HG02623 (cell line): ENCODE measurements around the gene TOLLIP.

Experiments used
- ATAC-seq: cut with Tn5 transposase; IDR thresholded peaks from one replicate; pipeline ENCODE4 v1.9.1; 2021; ENCODE audit warnings: moderate library complexity; ENCODE audit not compliant: unreplicated experiment

The TOLLIP gene

DNA sequence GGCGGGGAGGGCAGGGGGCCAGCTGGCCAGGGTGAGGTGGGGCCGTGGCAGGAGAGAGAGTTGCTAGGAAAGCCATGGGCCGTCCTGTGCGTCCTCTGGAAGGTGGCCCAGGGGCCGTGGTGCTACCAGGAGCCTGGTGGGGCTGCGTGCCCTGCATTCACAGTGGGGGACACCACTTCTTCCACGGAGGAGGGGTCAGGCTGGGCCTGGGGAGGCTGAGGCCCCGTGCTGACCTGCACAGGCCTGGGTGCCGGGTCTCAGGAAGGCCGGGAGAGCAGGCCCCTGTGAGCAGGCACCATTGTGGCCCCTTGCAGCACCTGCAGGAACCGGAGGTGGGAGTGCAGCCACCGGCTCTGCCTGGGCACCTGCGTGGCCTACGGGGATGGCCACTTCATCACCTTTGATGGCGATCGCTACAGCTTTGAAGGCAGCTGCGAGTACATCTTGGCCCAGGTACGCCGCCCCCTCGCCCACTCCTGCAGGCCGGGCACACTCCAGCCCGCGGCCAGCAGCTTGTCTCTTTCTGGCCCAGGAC lies 74.6 kb downstream of the TOLLIP start:
- no peak for ATAC-seq

DNA sequence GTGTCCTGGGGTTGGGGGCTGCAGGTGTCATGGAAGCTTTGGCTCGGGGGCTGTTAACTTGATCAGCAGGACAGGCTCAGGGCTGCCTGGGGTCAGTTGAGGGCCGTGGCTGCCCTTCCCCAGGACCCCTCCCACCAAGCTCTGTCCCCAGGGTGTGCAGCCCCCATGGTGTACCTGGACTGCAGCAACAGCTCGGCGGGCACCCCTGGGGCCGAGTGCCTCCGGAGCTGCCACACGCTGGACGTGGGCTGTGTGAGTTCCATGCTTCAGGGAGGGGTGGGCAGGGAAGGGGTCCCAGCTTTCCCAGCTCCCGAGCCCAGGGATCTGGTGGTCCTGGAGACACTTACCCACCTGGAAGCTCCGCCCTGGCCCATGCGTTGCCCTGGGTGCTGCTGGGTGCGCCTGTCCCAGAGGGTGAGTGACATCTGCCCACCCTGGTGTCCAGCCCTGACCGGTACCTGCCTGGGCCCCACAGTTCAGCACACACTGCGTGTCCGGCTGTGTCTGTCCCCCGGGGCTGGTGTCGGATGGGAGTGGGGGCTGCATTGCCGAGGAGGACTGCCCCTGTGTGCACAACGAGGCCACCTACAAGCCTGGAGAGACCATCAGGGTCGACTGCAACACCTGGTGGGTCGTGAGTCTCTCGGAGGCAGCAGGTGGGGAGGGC lies 75.2 kb downstream of the TOLLIP start:
- ATAC-seq = no peak

DNA sequence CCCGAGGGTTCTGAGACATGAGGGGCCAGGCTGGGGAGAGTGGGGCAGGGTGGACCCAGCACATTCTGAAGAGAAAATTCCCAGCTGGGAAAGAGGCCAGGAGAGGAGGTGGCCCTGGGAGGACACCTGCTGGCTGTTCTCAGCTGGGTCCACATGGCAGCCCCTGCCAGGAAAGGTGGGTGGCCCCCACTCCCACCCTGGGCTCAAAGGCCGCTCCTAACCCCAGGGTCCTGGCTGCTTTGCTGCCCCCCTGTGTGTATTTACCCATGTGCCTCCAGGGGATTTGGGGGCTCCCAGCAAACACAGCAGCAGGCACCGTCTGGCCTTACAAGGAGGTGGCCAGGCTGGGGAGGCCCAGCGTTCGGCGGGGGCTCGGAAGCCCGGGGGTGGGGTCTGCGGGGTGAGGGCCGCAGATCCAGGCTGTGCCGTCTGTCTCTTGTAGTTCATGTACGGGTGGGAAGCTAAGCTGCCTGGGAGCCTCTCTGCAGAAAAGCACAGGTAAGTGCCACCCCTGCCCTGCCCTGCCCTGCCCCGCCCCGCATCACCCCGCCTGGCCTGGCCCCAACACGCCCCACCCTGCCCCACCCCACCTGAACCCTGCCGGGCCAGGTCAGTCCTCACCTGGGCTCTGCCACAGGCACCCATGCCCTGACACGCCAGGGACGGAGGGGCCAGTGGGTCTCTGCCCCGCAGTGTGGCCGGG lies 75.9 kb downstream of the TOLLIP start:
- no peak for ATAC-seq

DNA sequence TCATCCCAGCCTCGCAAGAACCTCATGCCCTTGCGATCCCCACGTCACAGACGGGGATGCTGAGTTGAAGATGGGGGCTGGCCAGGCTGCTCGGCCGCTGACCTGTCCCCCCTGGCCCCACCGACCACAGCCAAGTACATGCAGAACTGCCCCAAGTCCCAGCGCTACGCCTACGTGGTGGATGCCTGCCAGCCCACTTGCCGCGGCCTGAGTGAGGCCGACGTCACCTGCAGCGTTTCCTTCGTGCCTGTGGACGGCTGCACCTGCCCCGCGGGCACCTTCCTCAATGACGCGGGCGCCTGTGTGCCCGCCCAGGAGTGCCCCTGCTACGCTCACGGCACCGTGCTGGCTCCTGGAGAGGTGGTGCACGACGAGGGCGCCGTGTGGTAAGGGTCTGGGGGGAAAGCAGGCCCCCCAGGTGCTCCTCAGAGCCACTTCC lies 76.5 kb downstream of the TOLLIP start:
- no peak for ATAC-seq

DNA sequence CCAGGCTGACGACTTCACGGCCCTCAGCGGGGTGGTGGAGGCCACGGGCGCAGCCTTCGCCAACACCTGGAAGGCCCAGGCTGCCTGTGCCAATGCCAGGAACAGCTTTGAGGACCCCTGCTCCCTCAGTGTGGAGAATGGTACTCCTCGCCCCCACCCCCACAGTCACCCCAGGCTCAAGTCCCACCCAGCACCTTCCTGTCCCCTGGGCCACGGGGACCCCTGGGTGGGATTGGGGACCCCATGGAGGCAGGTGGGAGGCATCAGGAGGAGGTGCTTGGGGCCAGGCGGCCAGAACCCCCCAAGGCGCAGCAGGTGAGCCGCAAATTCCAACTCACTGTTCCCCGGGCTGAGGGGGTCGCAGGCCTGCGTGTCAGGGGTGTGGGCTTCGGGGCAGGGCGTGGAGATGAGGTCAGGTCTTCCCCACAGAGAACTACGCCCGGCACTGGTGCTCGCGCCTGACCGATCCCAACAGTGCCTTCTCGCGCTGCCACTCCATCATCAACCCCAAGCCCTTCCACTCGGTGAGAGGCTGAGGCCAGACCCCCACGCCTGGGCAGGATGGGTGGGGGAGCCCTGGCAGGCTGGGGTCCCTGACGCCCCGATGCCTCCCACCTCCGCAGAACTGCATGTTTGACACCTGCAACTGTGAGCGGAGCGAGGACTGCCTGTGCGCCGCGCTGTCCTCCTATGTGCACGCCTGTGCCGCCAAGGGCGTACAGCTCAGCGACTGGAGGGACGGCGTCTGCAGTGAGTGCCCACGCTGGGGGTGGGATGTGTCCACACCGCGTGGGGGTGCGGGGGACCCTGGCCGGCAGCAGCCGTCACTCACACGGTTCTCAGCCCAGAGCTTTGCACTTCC lies 77.2 kb downstream of the TOLLIP start:
- no peak for ATAC-seq

DNA sequence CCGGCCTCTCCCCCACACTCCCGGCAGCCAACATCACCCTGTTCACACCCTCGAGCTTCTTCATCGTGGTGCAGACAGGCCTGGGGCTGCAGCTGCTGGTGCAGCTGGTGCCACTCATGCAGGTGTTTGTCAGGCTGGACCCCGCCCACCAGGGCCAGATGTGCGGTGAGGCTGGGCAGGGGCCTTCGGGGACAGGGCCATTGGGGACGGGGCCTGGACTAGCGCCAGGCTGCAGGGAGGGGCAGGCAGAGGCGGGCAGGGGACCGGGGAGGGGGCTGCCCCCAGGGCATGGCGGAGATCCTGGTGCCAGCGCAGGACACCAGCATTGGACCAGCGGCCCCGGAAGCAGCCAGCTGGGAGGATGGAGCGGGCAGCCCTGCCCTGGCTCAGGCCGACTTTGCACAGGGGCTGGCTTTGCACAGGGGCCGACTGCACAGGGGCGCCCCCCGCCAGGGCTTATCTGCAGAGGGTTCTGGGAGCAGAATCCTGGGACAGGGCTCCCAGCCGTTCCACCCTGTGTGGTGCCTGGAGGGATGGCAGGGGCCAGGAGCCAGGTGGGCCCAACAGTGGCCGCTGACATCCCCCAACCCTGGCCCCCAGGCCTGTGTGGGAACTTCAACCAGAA lies 77.9 kb downstream of the TOLLIP start:
- ATAC-seq = no peak

DNA sequence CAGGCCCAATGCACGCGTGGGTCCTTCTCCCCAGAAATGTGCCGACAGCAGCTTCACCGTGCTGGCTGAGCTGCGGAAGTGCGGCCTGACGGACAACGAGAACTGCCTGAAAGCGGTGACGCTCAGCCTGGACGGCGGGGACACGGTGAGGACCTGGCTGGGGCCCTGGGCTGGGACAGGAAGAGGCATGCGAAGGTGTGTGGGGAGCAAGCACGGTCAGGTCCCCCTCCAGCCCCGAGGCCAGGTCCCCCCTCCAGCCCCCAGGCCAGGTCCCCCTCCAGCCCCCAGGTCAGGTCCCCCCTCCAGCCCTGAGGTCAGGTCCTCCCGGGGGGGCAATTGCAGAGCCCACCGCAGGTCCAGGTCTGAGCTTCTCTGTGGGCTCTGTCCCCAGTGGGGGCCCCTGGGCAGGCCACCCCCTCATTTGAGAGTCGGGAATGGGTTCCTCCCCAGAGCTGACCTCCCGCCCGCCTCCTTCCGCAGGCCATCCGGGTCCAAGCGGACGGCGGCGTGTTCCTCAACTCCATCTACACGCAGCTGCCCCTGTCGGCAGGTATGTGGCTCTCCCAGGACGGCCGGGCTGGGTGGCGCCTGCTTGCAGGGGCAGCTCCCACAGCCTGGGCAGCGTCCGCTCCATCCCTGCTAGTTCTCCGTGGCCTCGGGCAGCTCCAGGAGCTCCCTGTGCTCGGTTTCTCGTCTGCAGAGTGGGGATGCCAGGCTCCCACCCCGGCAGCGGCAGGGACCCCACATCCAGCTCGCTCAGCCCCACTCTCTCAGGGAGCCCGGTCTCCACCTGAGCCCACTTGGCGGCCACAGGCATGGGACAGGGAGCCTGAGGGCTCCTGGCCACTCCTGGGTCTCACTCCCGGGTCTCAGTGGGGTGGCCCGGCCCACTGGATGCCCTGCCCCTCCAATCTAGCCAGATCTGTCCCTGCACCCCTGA lies 78.7 kb downstream of the TOLLIP start:
- no peak for ATAC-seq

DNA sequence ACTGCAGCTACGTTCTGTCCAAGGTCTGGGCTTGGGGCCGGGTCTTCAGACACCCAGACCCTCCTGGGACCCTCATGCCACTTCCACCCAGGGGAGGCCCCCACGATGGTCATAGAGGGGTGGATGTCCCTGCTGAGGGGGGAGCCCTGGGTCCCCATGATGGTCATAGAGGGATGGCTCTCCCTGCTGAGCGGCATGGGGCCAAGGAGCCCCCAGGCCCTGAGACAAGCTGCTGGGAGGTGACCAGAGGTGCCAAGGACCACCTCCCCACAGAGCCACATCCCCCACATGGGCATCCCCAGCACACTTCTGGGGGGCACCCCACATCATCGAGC lies 79.3 kb downstream of the TOLLIP start:
- ATAC-seq = no peak

DNA sequence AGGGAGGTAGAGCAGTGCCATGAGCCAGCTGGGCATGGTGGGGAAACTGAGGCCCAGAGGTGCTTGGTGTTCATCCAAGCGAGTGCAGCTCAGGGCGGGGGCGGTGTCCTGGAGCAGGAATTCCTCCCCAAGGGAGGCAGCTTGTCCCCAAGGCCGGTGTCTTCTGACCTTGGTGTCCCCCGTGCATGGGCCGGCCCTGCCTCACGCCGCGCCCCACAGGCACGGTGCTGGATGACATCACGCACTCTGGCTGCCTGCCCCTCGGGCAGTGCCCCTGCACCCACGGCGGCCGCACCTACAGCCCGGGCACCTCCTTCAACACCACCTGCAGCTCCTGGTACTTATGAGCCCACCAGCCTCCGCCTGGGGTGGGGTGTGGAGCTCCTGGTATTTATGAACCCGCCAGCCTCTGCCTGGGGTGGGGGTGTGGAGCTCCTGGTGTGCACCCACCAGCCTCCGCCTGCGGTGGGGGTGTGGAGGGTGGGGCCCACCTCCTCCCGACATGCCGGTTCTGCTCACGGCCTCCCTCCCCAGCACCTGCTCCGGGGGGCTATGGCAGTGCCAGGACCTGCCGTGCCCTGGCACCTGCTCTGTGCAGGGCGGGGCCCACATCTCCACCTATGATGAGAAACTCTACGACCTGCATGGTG lies 79.8 kb downstream of the TOLLIP start:
- ATAC-seq = no peak

DNA sequence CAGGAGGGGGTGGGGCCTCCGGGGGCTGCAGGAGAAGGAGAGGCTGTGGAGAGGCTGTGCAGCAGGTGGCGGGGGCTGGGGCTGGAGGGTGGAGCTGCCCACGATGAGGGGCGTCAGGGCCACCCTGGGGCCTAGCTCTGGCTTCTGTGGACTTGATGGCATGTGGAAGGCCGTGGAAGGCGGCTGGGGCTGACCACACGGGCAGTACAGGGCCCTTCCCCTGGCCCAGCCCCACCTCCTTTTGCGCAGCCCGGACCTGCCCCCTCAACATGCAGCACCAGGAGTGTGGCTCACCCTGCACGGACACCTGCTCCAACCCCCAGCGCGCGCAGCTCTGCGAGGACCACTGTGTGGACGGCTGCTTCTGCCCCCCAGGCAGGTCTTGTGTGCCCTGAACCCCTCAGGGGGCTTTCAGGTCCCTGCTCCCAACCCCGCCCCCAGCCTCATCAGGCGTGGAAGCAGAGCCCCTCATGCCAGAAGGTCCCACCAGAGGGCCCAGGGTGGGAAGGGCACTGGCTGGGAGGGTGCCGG lies 80.4 kb downstream of the TOLLIP start:
- no peak for ATAC-seq

DNA sequence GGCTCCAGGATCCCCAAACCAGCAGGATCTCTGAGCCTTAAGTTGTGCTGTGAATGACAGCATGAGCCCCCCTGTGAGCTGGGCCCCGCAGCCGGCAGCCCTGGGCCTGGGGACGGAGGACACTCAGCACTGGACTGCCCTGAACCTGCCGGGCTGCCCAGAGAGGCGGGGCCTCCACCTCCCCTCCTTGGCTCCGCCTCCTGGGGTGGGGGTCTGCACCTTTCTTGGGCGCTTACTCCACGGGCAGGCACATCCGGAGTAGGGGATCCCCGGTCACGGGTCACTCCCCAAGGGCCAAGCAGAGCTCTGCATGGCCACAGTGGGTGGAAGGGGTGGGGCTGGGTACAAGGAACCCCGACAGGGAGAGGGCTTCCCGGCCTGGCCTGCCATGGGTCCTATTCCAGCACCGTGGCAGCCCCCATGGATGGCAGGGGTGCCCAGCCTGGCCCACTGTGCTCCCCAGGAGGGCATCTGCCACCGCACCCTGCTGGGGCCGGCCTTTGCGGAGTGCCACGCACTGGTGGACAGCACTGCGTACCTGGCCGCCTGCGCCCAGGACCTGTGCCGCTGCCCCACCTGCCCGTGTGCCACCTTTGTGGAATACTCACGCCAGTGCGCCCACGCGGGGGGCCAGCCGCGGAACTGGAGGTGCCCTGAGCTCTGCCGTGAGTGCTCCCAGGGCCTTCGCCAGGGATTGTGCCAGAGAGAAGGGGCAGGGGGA lies 81.2 kb downstream of the TOLLIP start:
- no peak for ATAC-seq

DNA sequence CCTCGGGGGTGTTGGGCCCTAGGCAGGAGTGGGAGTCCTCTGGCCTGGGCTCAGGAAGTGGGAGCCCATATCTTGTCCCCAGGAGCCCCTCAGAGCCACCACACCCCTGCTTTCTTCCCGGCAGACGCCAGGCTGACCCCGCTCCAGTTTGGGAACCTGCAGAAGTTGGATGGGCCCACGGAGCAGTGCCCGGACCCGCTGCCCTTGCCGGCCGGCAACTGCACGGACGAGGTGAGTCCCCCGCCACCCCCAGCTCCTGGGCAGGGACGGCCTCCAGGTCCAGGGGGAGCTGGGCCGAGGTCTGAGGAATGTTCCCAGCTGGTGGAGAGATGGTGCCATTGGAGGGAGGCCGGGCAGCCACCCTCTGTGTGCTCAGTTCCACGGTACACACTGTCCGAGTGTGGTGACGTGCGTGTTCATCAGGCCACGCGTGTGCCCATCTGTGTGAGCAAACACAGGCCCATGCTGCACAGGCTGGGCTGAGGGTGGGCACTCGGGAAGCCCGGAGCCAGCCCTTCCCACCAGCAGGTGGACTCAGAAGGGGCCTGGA lies 81.8 kb downstream of the TOLLIP start:
- ATAC-seq = no peak

DNA sequence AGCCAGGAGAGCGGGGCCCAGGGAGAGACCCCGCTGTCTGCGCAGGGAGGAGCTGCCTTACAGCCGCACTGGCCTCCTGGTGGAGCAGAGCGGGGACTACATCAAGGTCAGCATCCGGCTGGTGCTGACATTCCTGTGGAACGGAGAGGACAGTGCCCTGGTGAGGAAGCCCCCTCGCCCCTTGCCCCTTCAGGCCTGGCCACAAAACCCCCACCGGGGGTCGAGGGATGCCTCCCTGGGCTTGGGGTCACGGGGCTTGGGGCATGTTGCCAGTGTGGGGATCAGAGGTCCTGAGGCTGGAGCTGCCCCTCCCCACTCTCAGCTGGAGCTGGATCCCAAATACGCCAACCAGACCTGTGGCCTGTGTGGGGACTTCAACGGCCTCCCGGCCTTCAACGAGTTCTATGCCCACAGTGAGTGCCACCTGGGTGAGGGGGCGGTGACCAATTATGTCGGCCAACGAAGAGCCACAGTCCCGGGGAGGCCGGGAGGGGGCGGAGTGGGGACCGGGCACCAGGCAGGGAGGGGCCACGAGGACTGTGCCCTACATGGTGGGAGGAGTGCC lies 82.4 kb downstream of the TOLLIP start:
- no peak for ATAC-seq

DNA sequence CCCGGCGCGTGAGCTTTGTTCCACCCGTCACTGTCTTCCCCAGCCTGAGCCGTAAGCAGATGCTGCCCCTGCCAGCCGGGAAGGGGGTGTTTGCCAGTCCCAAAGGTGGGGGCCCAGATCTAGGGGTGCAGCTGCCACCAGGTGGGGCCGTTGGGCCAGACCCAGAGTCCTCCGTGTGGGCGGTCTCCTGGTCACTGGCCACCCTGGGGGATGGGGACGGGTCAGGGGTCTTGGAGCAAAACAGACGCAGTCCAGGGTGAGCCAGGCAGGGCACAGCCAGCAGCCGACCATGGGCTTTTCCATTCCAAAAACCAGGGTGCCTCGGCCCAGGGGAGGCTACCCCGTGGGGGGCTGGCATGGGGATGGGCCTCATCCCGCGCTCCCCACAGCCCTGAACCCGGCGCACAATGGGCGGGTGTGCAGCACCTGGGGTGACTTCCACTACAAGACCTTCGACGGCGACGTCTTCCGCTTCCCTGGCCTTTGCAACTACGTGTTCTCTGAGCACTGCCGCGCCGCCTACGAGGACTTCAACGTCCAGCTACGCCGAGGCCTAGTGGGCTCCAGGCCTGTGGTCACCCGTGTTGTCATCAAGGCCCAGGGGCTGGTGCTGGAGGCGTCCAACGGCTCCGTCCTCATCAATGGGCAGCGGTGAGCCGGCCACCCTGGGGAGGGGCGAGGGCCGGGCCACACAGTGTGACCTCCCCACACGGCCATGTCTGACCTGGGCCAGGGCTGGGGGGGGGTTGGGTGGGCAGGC lies 83.0 kb downstream of the TOLLIP start:
- no peak for ATAC-seq

DNA sequence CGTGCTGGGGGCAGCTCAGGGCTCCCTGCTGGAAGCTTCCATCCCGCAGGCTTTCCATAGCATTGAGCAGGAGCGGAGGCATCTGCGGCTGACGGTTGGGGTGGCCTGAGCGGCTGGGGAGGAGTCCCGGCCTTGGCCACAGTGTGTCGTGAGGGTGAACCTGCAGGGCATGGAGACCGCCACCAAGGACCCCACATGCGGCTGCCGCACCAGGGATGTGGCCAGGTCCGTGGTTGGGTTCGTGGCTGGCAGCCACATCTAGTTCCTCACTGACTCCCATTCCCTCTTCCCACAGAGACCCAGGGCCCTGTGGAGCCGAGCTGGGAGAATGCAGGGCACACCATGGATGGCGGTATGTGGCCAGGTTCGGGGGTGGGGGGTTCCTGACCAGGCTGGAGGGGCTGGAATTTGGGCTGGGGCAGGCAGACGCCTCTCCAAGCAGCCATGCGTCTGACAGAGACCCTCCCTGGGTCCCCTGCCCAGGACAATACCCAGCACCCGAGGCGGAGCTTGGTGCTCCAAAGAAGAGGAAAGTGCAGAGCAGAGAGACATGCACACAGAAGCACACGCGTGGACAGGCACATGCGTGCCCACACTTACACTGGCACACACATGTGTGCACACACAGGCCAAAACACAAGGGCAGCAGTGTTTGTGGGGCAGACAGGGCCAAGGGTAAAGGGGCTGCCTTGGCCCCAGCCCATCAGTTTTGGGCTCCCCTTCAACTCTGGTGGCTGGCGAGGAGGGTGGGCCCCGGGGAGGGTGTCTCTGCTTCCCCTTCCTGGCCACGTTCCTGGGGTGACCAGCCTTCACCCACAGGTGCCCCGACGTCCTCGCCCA lies 83.8 kb downstream of the TOLLIP start:
- no peak for ATAC-seq
